Lower lobe of right lung (tissue), 2 donors: ENCODE measurements around the gene CADM1. TPM values are rescaled to one million over a fixed set of nuclear protein-coding genes. Genes with fewer than 3 reads are reported as not detected.

Experiments
- ATAC-seq, 2 donors: fragments of 200-7000 bp; cut with Tn5 transposase; one replicate each; pipeline ENCODE4 v1.9.1; 2020 to 2022; ENCODE audit warnings: mild to moderate bottlenecking in 2 of 2, moderate library complexity in 2 of 2
- DNase-seq: peaks from one replicate; pipeline ENCODE4 v3.0.0-alpha.2; 2020
- H3K27ac ChIP-seq: fragments of 200-600 bp; one replicate; pipeline ENCODE4 v1.8.0; 2022
- H3K27me3 ChIP-seq: fragments of 200-600 bp; one replicate; pipeline ENCODE4 v1.8.0; 2022; ENCODE audit warnings: low read depth
- H3K36me3 ChIP-seq: fragments of 200-600 bp; one replicate; pipeline ENCODE4 v1.8.0; 2022; ENCODE audit warnings: mild to moderate bottlenecking
- H3K4me1 ChIP-seq: fragments of 200-600 bp; one replicate; pipeline ENCODE4 v1.8.0; 2022
- H3K4me3 ChIP-seq: fragments of 200-600 bp; one replicate; pipeline ENCODE4 v1.8.0; 2022; ENCODE audit warnings: mild to moderate bottlenecking
- H3K9me3 ChIP-seq: fragments of 200-600 bp; one replicate; pipeline ENCODE4 v1.8.0; 2022
- intact Hi-C: fragments of 100-400 bp; cut with DNase I; formaldehyde crosslinking; loops from one replicate; pipeline ENCODE4 v1.11.0; 2022
- total RNA-seq: library from RNA; stranded (reverse); fragmentation: NEBNext Ultra II Directional; extraction: Animal tissue kit (Norgen Biotek cat#: 25700); gene quantifications from one replicate; pipeline ENCODE4 v1.2.1, GENCODE V29; 2021
- TF ChIP-seq, protein P1 (sequence below): fragments of 200-600 bp; IDR thresholded peaks from one replicate; pipeline ENCODE4 v1.8.0; 2022; ENCODE audit warnings: antibody characterized with exemption, mild to moderate bottlenecking
- donor health status: DM: no; HTN: yes; CAD: no; lungs with severe emphysema.

The CADM1 gene
- total RNA-seq, 1 donor from 2014 or later = 149 TPM

DNA sequence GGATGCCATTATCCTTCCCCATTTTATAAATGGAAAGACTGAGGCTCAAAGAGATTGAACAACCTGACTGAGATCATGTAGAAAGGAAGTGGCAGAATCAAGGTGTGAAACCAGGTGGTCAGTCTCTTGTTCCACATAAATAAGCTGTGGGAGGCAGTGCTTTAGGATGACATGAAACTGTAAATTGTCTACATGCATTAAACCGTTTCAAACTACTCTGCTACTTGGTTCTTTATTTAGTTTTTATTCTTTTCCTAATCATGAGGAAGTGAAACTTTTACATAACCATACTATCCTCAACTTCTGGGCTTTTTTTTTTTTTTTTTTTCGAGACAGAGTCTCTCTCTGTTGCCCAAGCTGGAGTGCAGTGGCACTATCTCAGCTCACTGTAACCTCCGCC, 34.9 kb downstream of the CADM1 start:
- Histone ChIP-seq H3K27me3 (no peaks in the 10 kb centered on the region), H3K4me1 (no peaks in the 10 kb centered on the region), H3K36me3 (no peaks in the 10 kb centered on the region), H3K27ac (no peak overlapping the region), H3K9me3 (no peaks in the 10 kb centered on the region), H3K4me3 (no peak overlapping the region)
- intact Hi-C loops = no loop called here
- TF ChIP-seq, protein P1, sequence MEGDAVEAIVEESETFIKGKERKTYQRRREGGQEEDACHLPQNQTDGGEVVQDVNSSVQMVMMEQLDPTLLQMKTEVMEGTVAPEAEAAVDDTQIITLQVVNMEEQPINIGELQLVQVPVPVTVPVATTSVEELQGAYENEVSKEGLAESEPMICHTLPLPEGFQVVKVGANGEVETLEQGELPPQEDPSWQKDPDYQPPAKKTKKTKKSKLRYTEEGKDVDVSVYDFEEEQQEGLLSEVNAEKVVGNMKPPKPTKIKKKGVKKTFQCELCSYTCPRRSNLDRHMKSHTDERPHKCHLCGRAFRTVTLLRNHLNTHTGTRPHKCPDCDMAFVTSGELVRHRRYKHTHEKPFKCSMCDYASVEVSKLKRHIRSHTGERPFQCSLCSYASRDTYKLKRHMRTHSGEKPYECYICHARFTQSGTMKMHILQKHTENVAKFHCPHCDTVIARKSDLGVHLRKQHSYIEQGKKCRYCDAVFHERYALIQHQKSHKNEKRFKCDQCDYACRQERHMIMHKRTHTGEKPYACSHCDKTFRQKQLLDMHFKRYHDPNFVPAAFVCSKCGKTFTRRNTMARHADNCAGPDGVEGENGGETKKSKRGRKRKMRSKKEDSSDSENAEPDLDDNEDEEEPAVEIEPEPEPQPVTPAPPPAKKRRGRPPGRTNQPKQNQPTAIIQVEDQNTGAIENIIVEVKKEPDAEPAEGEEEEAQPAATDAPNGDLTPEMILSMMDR = no peak
- DNase-seq (no peak), ATAC-seq (no peak)

GRCh38 chr11:115466122-115466521, 38.1 kb downstream of the CADM1 start:
- H3K9me3 ChIP-seq = no peaks in the 10 kb centered on the region
- H3K27ac ChIP-seq = no peak overlapping the region
- ATAC-seq (no peak), DNase-seq (no peak)
- H3K4me3 ChIP-seq = no peak overlapping the region
- peaks cover 5% of the 10 kb centered on the region for H3K4me1 ChIP-seq
- H3K36me3 ChIP-seq = no peaks in the 10 kb centered on the region
- no peaks in the 10 kb centered on the region for H3K27me3 ChIP-seq
- TF ChIP-seq, protein P1 = no peak
- intact Hi-C loops = no loop called here

DNA sequence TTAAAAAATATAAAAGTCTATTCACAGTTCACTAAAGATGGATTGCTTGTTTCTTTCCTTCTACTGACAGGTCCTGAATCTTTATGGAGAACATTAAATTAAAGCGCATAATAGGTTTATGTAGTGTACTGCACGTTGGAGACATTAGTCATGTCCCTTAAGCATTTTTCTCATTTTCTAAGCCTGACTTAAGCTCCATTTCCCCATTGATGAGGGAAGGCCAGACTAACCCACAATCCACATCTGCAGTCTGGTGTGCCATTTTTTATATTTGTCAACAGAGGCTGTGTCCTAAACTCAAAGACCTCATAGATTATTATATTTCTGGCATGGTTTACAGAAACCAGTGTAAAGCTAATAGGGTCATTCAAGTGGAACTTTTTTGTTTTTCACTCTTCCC, 39.9 kb downstream of the CADM1 start:
- no peak overlapping the region for H3K27ac ChIP-seq
- no peaks in the 10 kb centered on the region for H3K36me3 ChIP-seq
- no peak overlapping the region for H3K4me3 ChIP-seq
- TF ChIP-seq, protein P1 = no peak
- H3K27me3 ChIP-seq = no peaks in the 10 kb centered on the region
- peaks cover 5% of the 10 kb centered on the region for H3K4me1 ChIP-seq
- H3K9me3 ChIP-seq = no peaks in the 10 kb centered on the region
- intact Hi-C loops = no loop called here
- DNase-seq (no peak), ATAC-seq (no peak)

DNA sequence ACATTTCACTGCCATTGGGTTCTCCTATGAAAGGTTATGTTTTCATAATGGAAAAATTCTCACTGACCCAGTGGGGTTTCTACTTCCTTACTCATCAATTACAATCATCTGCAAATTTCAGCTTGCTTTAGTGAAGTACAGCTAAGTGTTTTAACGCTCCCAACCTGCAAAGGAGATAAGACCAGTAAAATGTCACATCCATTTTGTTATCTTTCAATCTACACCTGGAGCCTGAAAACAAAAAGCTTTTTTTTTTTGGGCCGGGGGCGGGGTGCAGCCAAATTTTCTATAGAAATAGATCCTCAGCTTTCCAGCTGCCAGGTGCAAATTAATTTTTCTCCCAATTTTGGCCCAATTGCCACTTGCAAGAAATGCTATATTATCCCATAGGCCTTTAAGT, 40.6 kb downstream of the CADM1 start:
- H3K9me3 ChIP-seq = no peaks in the 10 kb centered on the region
- H3K27ac ChIP-seq = no peak overlapping the region
- H3K4me1 ChIP-seq = peaks cover 5% of the 10 kb centered on the region
- TF ChIP-seq, protein P1 = no peak
- intact Hi-C loops = no loop called here
- no peaks in the 10 kb centered on the region for H3K27me3 ChIP-seq
- DNase-seq = no peak
- ATAC-seq = no peak
- H3K4me3 ChIP-seq = no peak overlapping the region
- H3K36me3 ChIP-seq = no peaks in the 10 kb centered on the region

GRCh38 chr11:115462757-115463156, 41.5 kb downstream of the CADM1 start:
- Histone ChIP-seq H3K4me3 (no peak overlapping the region), H3K9me3 (no peaks in the 10 kb centered on the region), H3K27me3 (no peaks in the 10 kb centered on the region), H3K4me1 (peaks cover 5% of the 10 kb centered on the region), H3K36me3 (no peaks in the 10 kb centered on the region), H3K27ac (no peak overlapping the region)
- TF ChIP-seq, protein P1 = no peak
- intact Hi-C loops = no loop called here
- ATAC-seq (no peak), DNase-seq (no peak)

GRCh38 chr11:115462004-115462541, 42.1 kb downstream of the CADM1 start:
- no peaks in the 10 kb centered on the region for H3K27me3 ChIP-seq
- TF ChIP-seq, protein P1 = no peak
- H3K4me1 ChIP-seq = peaks cover 5% of the 10 kb centered on the region
- H3K4me3 ChIP-seq = no peak overlapping the region
- no peak for DNase-seq
- no peaks in the 10 kb centered on the region for H3K9me3 ChIP-seq
- H3K36me3 ChIP-seq = no peaks in the 10 kb centered on the region
- intact Hi-C loops = no loop called here
- no peak for ATAC-seq
- H3K27ac ChIP-seq = no peak overlapping the region
